Thyroid gland (tissue), 4 donors: ENCODE results near the gene JUP.

ENCODE experiments used
- POLR2A ChIP-seq, 2 donors: fragments of 450-650 bp; IDR thresholded peaks; one replicate each; pipeline ENCODE4 v1.6.1; 2017; ENCODE audit warnings: antibody characterized with exemption in 2 of 2, mild to moderate bottlenecking in 2 of 2, moderate library complexity in 1 of 2
- TF ChIP-seq, protein P1 (sequence below), 6 experiments: fragments of 200-600 bp in 3 of 6; fragments of 450-650 bp in 3 of 6; sonication (generic) in 3 of 6; IDR thresholded peaks; one replicate each; pipeline ENCODE4 v1.5.1; 2016 to 2019; ENCODE audit warnings: antibody characterized with exemption in 6 of 6, mild to moderate bottlenecking in 2 of 6, inconsistent platforms in 1 of 6, moderate library complexity in 1 of 6

DNA sequence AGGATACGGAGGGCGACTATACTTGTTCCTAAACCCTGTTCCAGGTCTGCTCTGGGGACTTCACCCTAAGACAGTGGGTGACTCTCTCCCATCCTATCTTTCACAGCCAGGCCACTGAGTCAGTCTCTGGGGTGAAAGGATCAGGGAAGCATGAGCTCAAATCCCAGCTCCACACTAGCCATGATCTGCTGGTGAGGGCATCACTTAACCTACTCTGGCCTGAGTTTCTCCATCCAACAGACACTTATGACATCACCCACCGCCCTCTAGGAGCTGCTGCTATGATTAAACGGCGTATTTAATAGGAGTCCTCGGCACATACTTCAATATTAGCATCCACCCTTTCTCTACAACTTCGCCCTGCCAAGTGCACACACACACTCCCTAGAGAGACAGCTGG lies 64.3 kb downstream of the JUP start:
- TF ChIP-seq POLR2A (IDR thresholded peaks at IDR 0.05) = no peak
- TF ChIP-seq, protein P1, sequence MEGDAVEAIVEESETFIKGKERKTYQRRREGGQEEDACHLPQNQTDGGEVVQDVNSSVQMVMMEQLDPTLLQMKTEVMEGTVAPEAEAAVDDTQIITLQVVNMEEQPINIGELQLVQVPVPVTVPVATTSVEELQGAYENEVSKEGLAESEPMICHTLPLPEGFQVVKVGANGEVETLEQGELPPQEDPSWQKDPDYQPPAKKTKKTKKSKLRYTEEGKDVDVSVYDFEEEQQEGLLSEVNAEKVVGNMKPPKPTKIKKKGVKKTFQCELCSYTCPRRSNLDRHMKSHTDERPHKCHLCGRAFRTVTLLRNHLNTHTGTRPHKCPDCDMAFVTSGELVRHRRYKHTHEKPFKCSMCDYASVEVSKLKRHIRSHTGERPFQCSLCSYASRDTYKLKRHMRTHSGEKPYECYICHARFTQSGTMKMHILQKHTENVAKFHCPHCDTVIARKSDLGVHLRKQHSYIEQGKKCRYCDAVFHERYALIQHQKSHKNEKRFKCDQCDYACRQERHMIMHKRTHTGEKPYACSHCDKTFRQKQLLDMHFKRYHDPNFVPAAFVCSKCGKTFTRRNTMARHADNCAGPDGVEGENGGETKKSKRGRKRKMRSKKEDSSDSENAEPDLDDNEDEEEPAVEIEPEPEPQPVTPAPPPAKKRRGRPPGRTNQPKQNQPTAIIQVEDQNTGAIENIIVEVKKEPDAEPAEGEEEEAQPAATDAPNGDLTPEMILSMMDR (IDR thresholded peaks at IDR 0.05) = no peak
